ENCODE measurements around the gene SENP5.

- TF ChIP-seq REST (IDR thresholded peaks at IDR 0.05; ENCODE audit: insufficient read depth in 1 of 2, low read depth in 2 of 2, low read length in 2 of 2) (no peak), POLR2AphosphoS5 (IDR thresholded peaks at IDR 0.05; ENCODE audit: low read depth, low read length) (peak; percentile 78), SIN3A (IDR thresholded peaks at IDR 0.05; ENCODE audit: borderline replicate concordance, insufficient read depth, low read length) (peak; percentile 29; the same call in 1 of the 2 replicates), TAF1 (IDR thresholded peaks at IDR 0.05; ENCODE audit: borderline replicate concordance, insufficient read depth, low read length) (peak; percentile 87; the same call in 1 of the 2 replicates), FOXP2 (optimal IDR thresholded peaks at IDR 0.05; ENCODE audit: borderline replicate concordance, extremely low read depth, extremely low read length, insufficient read depth) (no peak)
Observed at GRCh38 chr3:196867507-196868296, at the start of gene SENP5.
